ENCODE measurements around the gene MAP9. TPM values are rescaled to one million over a fixed set of nuclear protein-coding genes. Genes with fewer than 3 reads are reported as not detected.

MAP9 gene
- total and polyA plus RNA-seq, 4 donors, result 0.14 to 2.0 (median 0.77) TPM

DNA sequence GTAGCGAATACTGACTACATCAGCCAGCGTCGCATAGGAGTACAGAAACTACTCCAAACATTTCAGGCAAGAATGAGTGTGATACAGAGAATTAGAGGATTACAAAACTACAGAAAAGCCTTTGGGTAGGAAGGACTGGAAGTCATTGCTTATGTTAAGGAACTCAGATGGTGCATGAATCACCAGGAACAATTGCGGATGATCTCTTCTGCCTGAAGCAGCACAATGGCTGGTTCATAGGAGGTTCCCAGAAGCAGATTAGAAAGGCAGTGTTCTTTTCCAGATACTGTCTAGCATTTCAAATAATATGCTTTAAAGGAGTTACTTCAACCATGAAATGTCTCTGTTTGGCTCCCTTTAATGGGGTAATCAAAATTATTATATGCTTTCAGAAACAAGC is 42.5 kb upstream of the MAP9 start:
- Histone ChIP-seq H3K27me3 (ENCODE audit: control insufficient read depth in 4 of 4, insufficient read depth in 4 of 4, low read length in 3 of 4) (peaks cover 0 to 5% (median 1%) of the 10 kb centered on the region in 4 donors), H3K36me3 (ENCODE audit: control insufficient read depth in 4 of 4, insufficient read depth in 3 of 4, low read depth in 1 of 4, low read length in 3 of 4) (no peaks in the 10 kb centered on the region), H3K4me1 (ENCODE audit: control insufficient read depth in 4 of 4, insufficient read depth in 4 of 4, low read length in 3 of 4) (no peaks in the 10 kb centered on the region), H3K4me3 (ENCODE audit: low read depth in 1 of 3, low read length in 3 of 3) (no peak overlapping the region), H3K9ac (ENCODE audit: low read depth in 1 of 2, low read length in 2 of 2) (no peak overlapping the region), H3K9me3 (ENCODE audit: control insufficient read depth in 4 of 4, low read length in 3 of 4) (no peaks in the 10 kb centered on the region), H3K27ac (ENCODE audit: low read depth in 1 of 2, low read length in 2 of 2) (no peak overlapping the region)
- 93% methylated on average over 4 of the region's 4 CpGs for WGBS
- TF ChIP-seq RXRA (IDR thresholded peaks at IDR 0.05) (no peak), JUND (IDR thresholded peaks at IDR 0.05) (no peak), ATF3 (IDR thresholded peaks at IDR 0.05) (no peak), GABPA (IDR thresholded peaks at IDR 0.05 in 1 of 2, conservative IDR thresholded peaks at IDR 0.05 in 1 of 2) (no peak)
- TF ChIP-seq, protein P1, sequence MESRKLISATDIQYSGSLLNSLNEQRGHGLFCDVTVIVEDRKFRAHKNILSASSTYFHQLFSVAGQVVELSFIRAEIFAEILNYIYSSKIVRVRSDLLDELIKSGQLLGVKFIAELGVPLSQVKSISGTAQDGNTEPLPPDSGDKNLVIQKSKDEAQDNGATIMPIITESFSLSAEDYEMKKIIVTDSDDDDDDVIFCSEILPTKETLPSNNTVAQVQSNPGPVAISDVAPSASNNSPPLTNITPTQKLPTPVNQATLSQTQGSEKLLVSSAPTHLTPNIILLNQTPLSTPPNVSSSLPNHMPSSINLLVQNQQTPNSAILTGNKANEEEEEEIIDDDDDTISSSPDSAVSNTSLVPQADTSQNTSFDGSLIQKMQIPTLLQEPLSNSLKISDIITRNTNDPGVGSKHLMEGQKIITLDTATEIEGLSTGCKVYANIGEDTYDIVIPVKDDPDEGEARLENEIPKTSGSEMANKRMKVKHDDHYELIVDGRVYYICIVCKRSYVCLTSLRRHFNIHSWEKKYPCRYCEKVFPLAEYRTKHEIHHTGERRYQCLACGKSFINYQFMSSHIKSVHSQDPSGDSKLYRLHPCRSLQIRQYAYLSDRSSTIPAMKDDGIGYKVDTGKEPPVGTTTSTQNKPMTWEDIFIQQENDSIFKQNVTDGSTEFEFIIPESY (IDR thresholded peaks at IDR 0.05), result no peak
- TF ChIP-seq, protein P2, sequence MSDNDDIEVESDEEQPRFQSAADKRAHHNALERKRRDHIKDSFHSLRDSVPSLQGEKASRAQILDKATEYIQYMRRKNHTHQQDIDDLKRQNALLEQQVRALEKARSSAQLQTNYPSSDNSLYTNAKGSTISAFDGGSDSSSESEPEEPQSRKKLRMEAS (IDR thresholded peaks at IDR 0.05), result no peak
- DNase-seq (ENCODE audit: low spot score), result no peak

GRCh38 chr4:155415662-155416061 is 38.9 kb upstream of the MAP9 start:
- no peaks in the 10 kb centered on the region for H3K36me3 ChIP-seq (ENCODE audit: control insufficient read depth in 4 of 4, insufficient read depth in 3 of 4, low read depth in 1 of 4, low read length in 3 of 4)
- no peak overlapping the region for H3K4me3 ChIP-seq (ENCODE audit: low read depth in 1 of 3, low read length in 3 of 3)
- no peaks in the 10 kb centered on the region for H3K4me1 ChIP-seq (ENCODE audit: control insufficient read depth in 4 of 4, insufficient read depth in 4 of 4, low read length in 3 of 4)
- no peak for DNase-seq (ENCODE audit: low spot score)
- no peaks in the 10 kb centered on the region for H3K9me3 ChIP-seq (ENCODE audit: control insufficient read depth in 4 of 4, low read length in 3 of 4)
- H3K27me3 ChIP-seq (ENCODE audit: control insufficient read depth in 4 of 4, insufficient read depth in 4 of 4, low read length in 3 of 4), result peaks cover 0 to 5% (median 3%) of the 10 kb centered on the region in 4 donors
- TF ChIP-seq ATF3 (IDR thresholded peaks at IDR 0.05), result no peak
- no peak overlapping the region for H3K9ac ChIP-seq (ENCODE audit: low read depth in 1 of 2, low read length in 2 of 2)
- no peak overlapping the region for H3K27ac ChIP-seq (ENCODE audit: low read depth in 1 of 2, low read length in 2 of 2)

DNA sequence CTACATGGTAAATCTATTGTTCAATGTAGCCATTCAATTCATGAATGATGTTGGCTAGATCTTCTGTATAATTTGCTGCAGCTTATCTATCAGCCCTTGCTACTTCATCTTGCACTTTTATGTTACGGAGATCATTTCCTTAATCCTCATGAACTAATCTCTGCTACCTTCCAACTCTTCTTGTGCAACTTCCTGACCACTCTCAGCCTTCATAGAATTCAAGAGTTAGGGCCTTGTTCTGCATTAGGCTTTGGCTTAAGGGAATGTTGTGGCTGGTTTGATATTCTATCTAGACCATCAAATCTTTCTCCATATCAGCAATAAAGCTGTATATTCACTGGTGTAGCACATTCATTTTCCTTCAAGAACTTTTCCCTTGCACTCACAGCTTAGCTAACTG is 36.7 kb upstream of the MAP9 start:
- no peak for TF ChIP-seq SP1 (IDR thresholded peaks at IDR 0.05)
- TF ChIP-seq FOXA2 (IDR thresholded peaks at IDR 0.05), result no peak
- TF ChIP-seq NR2F2 (IDR thresholded peaks at IDR 0.05), result no peak
- no peak for TF ChIP-seq RAD21 (IDR thresholded peaks at IDR 0.05)
- TF ChIP-seq, protein P3, sequence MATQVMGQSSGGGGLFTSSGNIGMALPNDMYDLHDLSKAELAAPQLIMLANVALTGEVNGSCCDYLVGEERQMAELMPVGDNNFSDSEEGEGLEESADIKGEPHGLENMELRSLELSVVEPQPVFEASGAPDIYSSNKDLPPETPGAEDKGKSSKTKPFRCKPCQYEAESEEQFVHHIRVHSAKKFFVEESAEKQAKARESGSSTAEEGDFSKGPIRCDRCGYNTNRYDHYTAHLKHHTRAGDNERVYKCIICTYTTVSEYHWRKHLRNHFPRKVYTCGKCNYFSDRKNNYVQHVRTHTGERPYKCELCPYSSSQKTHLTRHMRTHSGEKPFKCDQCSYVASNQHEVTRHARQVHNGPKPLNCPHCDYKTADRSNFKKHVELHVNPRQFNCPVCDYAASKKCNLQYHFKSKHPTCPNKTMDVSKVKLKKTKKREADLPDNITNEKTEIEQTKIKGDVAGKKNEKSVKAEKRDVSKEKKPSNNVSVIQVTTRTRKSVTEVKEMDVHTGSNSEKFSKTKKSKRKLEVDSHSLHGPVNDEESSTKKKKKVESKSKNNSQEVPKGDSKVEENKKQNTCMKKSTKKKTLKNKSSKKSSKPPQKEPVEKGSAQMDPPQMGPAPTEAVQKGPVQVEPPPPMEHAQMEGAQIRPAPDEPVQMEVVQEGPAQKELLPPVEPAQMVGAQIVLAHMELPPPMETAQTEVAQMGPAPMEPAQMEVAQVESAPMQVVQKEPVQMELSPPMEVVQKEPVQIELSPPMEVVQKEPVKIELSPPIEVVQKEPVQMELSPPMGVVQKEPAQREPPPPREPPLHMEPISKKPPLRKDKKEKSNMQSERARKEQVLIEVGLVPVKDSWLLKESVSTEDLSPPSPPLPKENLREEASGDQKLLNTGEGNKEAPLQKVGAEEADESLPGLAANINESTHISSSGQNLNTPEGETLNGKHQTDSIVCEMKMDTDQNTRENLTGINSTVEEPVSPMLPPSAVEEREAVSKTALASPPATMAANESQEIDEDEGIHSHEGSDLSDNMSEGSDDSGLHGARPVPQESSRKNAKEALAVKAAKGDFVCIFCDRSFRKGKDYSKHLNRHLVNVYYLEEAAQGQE (IDR thresholded peaks at IDR 0.05), result no peak
- TF ChIP-seq, protein P4, sequence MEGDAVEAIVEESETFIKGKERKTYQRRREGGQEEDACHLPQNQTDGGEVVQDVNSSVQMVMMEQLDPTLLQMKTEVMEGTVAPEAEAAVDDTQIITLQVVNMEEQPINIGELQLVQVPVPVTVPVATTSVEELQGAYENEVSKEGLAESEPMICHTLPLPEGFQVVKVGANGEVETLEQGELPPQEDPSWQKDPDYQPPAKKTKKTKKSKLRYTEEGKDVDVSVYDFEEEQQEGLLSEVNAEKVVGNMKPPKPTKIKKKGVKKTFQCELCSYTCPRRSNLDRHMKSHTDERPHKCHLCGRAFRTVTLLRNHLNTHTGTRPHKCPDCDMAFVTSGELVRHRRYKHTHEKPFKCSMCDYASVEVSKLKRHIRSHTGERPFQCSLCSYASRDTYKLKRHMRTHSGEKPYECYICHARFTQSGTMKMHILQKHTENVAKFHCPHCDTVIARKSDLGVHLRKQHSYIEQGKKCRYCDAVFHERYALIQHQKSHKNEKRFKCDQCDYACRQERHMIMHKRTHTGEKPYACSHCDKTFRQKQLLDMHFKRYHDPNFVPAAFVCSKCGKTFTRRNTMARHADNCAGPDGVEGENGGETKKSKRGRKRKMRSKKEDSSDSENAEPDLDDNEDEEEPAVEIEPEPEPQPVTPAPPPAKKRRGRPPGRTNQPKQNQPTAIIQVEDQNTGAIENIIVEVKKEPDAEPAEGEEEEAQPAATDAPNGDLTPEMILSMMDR (IDR thresholded peaks at IDR 0.05; ENCODE audit: low read depth, low read length, missing input control), result no peak
- no peak for TF ChIP-seq HNF4A (conservative IDR thresholded peaks at IDR 0.05)
- no peak for TF ChIP-seq ATF3 (IDR thresholded peaks at IDR 0.05)
- no peak for TF ChIP-seq JUND (IDR thresholded peaks at IDR 0.05)
- no peak for TF ChIP-seq YY1 (IDR thresholded peaks at IDR 0.05)
- TF ChIP-seq, protein P1 (IDR thresholded peaks at IDR 0.05), result no peak
- TF ChIP-seq, protein P2 (IDR thresholded peaks at IDR 0.05), result no peak
- no peak for TF ChIP-seq EGR1 (IDR thresholded peaks at IDR 0.05; ENCODE audit: low read depth in 2 of 2)
- TF ChIP-seq FOXA1 (IDR thresholded peaks at IDR 0.05), result no peak
- no peak for TF ChIP-seq GABPA (IDR thresholded peaks at IDR 0.05 in 1 of 2, conservative IDR thresholded peaks at IDR 0.05 in 1 of 2)
- no peak for TF ChIP-seq TAF1 (conservative IDR thresholded peaks at IDR 0.05)
- no peak for DNase-seq (ENCODE audit: low spot score)
- H3K36me3 ChIP-seq (ENCODE audit: control insufficient read depth in 4 of 4, insufficient read depth in 3 of 4, low read depth in 1 of 4, low read length in 3 of 4), result no peaks in the 10 kb centered on the region
- peaks cover 0 to 3% (median 0%) of the 10 kb centered on the region in 4 donors for H3K27me3 ChIP-seq (ENCODE audit: control insufficient read depth in 4 of 4, insufficient read depth in 4 of 4, low read length in 3 of 4)
- WGBS, result 84% methylated on average over 1 of the region's 1 CpG
- no peaks in the 10 kb centered on the region for H3K4me1 ChIP-seq (ENCODE audit: control insufficient read depth in 4 of 4, insufficient read depth in 4 of 4, low read length in 3 of 4)
- no peaks in the 10 kb centered on the region for H3K9me3 ChIP-seq (ENCODE audit: control insufficient read depth in 4 of 4, low read length in 3 of 4)
- H3K4me3 ChIP-seq (ENCODE audit: low read depth in 1 of 3, low read length in 3 of 3), result no peak overlapping the region
- H3K9ac ChIP-seq (ENCODE audit: low read depth in 1 of 2, low read length in 2 of 2), result no peak overlapping the region
- no peak overlapping the region for H3K27ac ChIP-seq (ENCODE audit: low read depth in 1 of 2, low read length in 2 of 2)
